ENCODE data around the gene LRRC39.

- TF ChIP-seq CTCF (IDR thresholded peaks at IDR 0.05): no peak
- TF ChIP-seq POLR2A (IDR thresholded peaks at IDR 0.05): no peak
Observed at GRCh38 chr1:100131623-100132022, 46.4 kb downstream of the LRRC39 start.

All from testis (tissue), 2 donors.